ENCODE results near the gene RAPSN.

GRCh38 chr11:47436726-47437125 is 12.2 kb downstream of the RAPSN start:
- TF ChIP-seq CTCF (IDR thresholded peaks at IDR 0.05) = no peak
- no peak for TF ChIP-seq POLR2A (IDR thresholded peaks at IDR 0.05)
